GM18498 (cell line): Measurements from ENCODE around the gene APOLD1.
"Not testable (repeated sequence)": the region's sequence is repeated elsewhere in the genome, so short reads cannot be mapped to it uniquely, and the experiment has no call there.

ENCODE experiments used
- ATAC-seq: cut with Tn5 transposase; IDR thresholded peaks from one replicate; pipeline ENCODE4 v1.9.1; 2021; ENCODE audit warnings: mild to moderate bottlenecking, moderate library complexity; ENCODE audit not compliant: unreplicated experiment

APOLD1 gene

DNA sequence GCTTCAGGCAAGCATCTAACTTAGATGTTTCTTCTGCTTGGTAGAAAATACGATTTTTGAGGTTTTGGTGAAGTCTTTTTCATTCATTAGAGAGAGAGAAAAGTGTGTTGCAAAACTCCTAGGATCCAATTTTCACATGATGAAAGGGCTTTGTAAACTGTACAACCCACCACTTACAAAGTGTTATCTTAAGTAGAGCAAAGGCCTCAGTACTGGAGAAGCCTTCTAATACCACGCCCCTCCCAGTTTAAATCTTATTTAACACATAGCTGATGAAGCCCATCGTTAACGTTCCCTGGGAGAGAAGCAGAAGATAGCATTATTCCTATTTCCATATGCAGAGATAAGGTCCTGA is 869 bp downstream of the APOLD1 start:
- ATAC-seq: peak; percentile 21

DNA sequence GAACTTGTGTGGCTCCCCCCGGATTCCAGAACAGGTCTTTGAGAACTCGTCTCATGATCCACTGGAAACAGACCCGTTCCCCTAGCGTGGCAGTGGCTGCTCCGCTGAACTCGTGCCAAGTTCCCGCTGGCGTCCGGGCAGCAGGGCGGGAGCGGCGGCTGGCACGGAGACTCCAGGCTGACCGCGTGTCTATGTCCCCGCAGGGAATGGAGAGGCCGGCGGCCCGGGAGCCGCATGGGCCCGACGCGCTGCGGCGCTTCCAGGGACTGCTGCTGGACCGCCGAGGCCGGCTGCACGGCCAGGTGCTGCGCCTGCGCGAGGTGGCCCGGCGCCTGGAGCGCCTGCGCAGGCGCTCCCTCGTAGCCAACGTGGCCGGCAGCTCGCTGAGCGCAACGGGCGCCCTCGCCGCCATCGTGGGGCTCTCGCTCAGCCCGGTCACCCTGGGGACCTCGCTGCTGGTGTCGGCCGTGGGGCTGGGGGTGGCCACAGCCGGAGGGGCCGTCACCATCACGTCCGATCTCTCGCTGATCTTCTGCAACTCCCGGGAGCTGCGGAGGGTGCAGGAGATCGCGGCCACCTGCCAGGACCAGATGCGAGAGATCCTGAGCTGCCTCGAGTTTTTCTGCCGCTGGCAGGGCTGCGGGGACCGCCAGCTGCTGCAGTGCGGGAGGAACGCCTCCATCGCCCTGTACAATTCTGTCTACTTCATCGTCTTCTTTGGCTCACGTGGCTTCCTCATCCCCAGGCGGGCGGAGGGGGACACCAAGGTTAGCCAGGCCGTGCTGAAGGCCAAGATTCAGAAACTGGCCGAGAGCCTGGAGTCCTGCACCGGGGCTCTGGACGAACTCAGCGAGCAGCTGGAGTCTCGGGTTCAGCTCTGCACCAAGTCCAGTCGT is 1.5 kb downstream of the APOLD1 start:
- peak; percentile 91 for ATAC-seq

DNA sequence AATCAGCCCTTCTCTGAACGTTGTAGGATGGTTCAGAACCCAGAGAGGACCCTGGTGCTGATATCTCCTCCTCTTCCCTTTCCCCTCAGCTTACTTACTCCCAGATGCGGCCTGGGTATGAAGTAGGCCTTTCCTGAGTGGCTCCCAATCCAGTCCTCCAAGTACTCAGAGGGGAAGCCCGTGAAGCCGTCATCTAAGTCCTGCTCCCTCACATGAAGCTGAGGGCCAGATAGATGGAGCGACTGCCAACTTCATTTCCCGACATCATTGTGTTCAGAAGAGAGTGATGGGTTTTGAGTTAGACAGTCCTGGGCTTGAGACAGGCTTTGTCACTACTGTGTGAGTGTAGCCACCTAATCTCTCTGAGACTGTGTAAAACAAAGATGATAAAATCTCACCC is 2.7 kb downstream of the APOLD1 start:
- ATAC-seq: no peak

DNA sequence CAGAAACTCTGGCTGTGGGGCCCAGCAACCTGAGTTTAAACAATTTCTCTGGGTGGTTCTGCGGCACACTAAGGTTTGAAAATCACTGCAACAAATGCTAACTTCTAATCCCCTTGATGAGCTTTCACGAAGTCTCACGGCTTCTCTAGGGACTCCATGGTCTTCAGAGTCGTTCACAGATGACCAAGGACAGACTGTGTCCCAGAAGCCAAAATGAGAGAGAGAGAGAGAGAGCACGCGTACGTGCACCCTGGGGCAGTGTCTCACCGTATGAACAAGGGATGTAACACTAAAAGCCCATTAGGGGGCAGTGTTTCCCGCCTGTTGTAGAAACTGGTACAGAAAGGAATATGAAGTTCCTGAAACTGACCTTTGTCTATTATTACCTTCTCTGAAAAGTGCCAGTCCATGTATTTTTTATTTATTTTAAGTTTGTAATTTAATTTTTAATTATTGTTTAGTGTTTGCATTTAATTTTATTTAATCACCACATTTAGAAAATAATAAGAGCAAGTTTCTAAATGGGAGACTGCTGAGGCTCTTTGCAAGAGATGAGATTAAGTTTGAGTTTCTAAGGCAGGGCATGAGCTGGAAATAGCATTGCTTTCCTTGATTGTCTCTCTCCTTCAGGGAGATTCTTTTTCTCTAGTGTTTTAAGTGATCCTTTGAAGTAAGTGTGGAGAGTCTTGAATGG is 3.4 kb downstream of the APOLD1 start:
- ATAC-seq: peak; percentile 62

DNA sequence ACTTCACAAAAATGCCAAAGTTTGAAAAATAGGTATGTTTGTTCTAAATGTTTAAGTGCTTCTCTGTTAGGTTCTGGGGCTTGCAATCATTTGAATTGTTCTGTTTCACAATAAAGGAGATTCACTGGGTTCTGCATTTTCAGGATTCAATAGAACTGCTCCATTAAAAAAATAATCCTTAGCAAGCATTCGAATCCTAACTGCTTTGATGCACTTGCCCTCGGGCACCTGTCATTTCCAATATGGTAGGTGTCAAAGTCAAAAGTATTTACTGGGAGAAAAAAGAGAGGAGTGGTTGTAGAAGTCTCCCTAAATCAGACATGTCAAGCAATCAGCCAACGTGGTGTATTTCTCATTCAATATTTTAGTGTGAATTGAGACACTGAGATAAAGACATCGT is 5.5 kb downstream of the APOLD1 start:
- ATAC-seq: no peak

DNA sequence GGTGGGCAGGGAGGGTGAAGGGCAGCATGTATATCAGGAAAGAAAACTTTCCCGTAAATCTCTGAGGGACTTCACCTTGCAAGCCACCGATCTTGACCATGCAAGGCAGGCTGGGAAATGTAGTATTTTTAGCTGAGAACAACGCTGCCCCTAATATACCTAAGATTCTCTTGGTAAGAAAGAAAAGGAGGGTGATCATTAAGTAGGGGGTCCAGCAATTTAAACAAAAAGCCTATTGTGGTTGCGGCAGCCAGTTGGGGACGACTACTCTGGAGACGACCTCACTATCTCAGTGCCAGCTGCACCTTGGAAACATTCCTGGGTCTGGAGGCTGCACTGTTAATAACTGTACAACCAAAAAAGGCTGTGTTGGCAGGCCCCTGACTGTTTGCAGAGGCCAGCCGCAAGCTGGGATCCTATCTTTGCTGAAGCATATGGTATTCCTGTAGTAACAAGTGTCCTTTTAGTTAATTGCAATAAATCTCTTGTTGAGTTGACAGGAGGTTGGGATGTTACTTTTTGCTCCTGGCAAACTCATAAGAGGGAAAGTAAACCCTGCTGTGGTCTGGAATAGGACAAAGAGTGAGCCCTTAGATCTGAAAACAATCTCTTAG is 6.4 kb downstream of the APOLD1 start:
- ATAC-seq: no peak

DNA sequence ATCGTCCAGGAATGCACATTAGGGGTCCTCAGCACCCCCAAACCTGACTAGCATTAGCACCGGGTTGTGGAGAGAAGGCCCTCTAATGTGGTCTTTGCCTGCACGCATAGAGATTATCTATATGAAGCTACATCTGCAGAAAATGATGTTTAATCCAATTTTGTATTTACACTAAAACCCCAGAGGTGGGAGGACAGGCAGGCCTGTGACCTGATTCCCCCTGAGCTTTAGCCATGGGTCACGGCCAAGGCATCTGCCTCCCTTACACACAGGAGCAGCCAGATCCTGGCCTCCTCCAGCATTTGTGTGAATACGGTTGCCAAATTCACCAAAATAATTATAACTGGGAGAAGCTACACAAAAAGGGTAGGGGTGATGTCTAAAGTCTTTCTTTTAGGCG is 7.0 kb downstream of the APOLD1 start:
- ATAC-seq: no peak

DNA sequence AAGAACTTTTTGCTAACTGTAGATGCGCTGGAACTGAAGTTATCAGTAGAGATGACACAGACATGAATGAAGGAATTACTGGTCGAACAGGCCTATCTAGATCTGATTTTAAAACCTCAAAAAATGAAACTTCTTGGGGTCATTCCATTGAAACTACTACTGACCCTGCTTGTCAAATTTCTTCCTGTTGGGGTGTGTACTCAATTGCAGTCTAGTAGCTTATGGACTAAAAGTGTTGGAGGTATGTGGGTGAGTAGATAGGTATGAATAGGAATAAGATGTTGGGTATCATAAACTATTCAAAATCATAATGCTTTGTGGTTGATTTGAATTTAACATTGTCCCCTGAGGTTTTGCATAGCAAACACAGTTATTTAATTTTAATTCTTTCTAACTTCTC is 9.2 kb downstream of the APOLD1 start:
- no peak for ATAC-seq

DNA sequence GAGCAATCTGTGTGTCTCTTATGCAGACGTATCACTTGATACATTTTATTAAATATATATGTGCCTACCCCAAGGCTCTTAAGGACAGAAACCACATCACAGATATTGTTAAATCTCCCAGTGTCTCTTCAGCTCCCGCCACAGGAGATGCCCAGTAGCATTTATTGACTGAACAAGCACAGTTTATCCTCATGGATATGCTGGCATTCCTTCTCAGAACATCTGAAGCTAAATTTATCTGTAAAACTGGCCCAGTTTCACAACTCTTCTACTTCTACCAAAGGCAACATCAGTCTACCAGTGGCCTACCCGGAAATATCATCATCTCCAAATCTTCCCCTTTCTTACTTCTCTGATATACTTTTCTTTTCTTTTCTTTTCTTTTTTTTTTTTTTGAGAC is 10.7 kb downstream of the APOLD1 start:
- ATAC-seq: no peak

DNA sequence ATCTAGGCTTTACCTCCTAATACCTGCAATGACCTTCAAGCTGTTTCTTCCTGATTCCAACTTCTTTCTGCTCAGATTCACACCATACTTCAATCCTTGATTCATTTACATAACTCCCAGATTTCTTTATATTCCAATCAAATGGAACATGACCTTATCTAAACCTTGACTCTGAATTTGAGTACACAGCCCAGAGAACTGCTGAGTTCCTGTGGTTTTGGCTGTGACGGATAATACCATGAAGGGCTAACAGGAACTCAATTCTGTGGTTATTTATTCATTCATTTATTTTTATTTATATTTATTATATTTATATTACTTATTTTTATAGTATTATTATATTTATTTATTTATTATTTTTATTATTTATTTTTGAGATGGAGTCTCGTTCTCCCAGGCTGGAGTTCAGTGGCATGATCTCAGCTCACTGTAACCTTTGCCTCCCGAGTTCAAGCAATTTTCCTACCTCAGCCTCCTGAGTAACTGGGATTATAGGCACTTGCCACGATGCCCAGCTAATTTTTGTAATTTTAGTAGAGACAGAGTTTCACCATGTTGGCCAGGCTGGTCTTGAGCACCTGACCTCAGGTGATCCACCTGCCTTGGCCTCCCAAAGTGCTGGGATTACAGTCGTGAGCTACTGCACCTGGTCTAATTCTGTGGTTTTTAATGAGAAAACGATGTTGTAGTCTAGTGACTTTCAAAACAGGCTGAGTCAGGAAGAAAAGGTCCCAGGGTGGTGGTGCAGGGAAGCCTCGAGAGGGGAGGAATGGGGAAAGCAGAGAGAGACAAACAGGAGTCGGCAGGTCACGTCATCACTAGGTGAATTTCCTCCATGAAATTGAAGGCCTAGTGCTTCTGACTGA is 11.7 kb downstream of the APOLD1 start:
- no peak for ATAC-seq

DNA sequence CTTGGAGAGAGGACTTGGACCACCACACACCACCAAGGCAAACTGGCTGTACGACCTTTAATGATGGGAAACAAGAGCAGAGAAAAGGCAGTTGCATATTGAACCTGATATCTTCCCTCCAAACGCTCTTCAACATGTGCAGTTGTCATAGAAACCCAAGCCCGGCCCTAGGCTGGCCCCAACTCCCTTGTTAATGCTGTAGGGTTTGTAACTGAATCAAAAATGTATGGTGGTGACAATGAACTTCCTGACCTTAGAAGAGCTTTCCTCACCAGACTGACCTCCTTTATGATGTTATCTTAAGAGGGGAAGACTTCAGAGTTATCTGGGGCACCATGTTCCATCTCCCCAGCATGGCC is 12.3 kb downstream of the APOLD1 start:
- ATAC-seq: no peak

DNA sequence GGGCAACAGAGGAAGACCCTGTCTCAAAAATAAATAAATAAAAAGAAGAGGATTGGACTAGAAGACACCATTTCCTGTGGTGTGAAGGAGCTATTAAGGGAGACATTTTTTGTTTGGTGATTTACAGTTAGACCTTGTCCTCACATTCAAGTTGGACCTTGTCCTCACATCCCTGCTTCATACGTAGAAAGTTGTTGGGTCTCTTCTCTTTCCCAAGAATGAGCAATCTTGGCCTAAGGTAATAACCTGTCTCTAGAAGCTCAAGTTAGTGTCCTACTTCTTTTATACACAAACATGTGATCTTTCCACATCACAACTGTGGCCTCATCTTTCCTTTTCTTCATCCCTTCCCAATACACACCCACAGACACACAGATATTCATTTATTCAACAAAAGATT is 13.0 kb downstream of the APOLD1 start:
- ATAC-seq: no peak

DNA sequence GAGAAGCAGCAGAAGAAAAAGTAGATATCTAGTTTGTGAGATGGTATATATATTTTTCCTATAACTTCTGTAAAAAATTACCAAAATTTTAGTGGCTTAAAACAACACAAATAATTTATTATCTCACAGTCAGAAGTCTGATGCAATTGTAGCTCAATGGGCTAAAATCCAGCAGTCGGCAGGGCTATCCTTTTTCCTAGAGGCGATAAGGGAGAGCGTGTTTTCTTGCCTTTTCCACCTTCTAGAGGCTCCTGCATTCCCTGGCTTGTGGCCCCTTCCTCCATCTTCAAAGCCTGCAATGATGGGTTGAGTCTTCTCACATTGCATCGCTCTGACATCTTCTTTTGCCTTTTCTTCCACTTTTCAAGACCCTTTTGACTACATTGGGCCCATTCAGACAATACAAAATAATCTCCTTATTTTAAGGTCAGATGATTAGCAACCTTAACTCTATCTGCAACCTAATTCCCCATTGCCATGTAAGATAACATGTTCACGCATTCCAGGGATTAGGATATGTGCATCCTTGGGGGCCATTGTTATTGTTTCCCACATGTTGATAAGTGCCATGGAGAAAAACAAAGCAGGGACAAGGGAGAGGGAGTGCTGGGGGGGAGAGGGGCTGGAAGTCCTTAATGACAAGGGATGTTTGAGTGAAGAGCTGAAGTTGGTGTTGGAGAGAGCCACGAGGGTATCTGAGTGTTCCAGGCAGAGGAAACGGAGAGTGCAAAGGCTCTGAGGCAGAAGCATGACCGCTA is 13.9 kb downstream of the APOLD1 start:
- no peak for ATAC-seq

DNA sequence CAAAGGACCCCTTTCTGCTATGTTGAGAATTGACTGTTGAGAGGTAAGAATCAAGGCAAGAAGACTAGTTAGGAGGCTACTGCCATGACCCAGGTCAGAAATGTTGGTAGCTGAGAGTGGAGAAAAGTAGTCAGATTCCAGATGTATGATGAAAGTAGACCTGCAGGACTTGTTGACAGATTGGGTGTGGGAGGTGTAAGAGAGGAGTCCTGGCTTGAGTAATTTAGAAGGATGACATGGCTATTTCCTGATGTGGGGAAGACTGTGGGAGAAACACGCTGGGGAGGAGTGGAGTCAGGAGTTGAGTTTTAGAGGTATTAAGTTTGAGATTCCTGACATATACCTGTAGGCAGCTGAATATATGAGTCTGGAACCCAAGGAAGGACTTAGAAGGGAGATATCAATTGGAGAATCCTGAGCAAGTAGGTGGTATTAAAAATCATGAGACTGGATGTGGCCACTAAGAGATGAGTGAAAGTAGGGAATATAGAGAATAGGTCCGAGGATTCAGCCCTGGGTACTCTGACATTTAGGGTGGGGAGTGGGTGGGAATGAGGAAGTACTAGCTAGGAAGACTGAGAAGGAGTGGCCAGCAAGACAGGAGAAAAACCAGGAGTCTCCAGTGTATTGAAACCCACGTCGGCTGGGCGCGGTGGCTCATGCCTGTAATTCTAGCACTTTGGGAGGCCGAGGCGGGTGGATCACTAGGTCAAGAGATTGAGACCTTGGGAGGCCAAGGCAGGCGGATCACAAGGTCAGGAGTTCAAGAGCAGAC is 15.1 kb downstream of the APOLD1 start:
- no peak for ATAC-seq

DNA sequence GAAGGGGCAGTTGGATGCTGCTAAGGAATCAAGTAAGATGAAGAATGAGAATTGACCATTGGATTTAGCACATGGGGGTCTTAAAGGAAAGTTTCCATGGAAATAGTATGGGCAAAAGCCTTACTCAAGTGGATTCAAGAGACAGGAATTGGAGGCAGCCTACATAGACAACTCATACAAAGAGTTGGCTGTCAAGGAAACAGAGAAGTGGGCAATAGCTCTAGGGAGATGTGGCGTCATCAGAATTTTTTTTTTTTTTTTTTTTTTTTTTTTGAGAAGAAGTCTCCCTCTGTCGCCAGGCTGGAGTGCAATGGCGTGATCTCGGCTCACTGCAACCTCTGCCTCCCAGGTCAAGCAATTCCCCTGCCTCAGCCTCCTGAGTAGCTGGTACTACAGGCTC is 16.2 kb downstream of the APOLD1 start:
- ATAC-seq: not testable (repeated sequence)

DNA sequence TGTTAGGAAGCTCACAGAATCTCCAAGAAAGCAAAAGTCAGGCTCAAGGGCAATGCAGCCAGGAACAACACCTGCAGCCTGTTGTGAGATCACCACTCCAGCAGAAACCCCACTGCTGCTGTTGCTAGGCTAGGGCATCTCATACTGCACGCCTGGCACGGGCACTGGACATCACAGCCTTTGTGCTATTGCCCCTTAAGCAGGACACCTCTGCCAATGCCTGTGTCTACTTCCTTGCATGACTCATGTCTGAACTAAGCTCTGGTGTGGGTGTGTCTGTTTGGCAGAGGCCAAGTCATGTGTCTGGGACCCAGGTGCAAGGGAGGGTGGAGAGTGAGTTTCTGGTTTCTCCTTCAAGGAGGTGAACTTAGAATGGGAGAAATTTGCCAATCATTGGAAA is 17.7 kb downstream of the APOLD1 start:
- peak; percentile 91 for ATAC-seq

DNA sequence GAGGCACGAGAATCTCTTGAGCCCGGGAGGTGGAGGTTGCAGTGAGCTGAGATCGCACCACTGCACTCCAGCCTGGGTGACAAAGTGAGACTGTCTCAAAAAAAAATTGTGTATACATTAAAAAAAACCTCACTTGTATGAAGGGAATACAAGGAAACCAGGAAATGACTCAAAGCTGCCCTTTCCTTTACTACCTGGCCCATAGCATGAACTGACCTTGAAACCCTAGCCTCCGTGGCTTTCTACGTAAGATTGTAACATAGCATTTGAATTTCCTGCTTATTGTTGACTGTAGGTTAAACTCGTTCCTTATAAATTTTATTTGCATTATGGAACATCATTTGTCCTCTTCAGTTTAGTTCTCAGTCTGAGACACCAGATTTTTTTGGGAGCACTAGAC is 18.6 kb downstream of the APOLD1 start:
- ATAC-seq: no peak

DNA sequence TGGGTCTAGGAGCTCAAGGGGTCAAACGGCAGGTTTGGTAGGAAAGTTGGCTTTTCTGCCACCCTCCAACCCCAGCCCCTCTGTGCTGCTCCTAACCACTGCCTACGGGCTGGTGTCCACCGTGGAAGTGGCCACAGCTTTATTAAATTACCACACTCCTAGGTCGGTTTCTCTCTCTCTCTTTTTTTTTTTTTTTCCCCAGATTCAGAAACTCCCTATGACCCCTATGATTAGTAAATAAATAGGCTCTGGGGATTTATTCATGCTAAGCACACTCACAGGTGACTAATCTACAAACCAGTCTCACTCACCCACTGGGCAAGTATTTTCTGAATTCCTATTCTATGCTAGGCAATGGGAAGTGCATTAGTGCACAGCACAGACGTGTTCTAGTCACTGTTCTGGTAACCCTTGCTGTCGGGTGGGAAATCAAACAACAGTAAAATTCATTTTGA is 19.0 kb downstream of the APOLD1 start:
- no peak for ATAC-seq

DNA sequence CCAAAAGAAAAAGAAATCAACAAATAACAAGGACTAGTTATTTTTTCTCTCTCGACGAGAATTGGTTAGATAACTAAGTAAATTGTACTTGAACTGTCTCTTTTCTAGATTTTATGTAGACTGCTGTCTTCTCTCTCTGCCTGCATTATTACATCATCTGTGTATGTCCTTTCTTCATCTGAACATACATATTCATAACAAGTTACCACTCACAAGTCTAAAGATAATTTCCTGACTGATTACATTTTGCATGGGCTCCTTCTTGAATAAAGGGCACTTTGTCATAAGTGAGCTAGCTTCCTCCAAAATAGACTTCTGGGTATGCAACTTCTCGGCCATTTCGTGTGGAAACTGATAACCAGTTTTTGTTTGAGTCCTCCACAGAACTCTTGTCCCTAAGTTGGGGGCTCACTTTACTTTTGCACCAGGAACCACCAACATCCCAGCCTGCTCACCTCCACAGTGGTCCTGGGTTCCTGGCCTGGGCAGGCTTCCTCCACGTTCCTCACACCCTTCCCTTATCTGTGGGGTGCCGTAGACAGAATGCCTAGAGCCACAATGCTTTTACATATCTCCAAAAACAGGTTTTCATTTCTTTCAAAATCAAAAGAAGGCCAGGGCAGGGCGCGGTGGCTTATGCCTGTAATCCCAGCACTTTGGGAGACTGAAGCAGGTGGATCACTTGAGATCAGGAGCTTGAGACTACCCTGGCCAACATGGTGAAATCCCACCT is 21.5 kb downstream of the APOLD1 start:
- ATAC-seq: no peak
